Gastroesophageal sphincter (tissue), 3 donors: ENCODE data around the gene LGALS4.
"Not testable (repeated sequence)": the region's sequence is repeated elsewhere in the genome, so short reads cannot be mapped to it uniquely, and the experiment has no call there.

Source experiments
- EP300 ChIP-seq: sonication (generic); formaldehyde crosslinking; IDR thresholded peaks from one replicate; pipeline ENCODE4 v1.6.1; 2017; ENCODE audit warnings: antibody characterized with exemption, mild to moderate bottlenecking
- POLR2A ChIP-seq, 2 donors: fragments of 450-650 bp; IDR thresholded peaks; one replicate each; pipeline ENCODE4 v1.6.1; 2017; ENCODE audit warnings: antibody characterized with exemption in 2 of 2, mild to moderate bottlenecking in 2 of 2, moderate library complexity in 1 of 2
- POLR2AphosphoS5 ChIP-seq: sonication (generic); formaldehyde crosslinking; IDR thresholded peaks from one replicate; pipeline ENCODE4 v1.6.1; 2017; ENCODE audit warnings: antibody characterized with exemption
- TF ChIP-seq, protein P1 (sequence below), 4 experiments: fragments of 200-600 bp in 2 of 4; fragments of 450-650 bp in 2 of 4; sonication (generic) in 1 of 4; IDR thresholded peaks; one replicate each; pipeline ENCODE4 v1.5.1; 2017 to 2019; ENCODE audit warnings: antibody characterized with exemption in 4 of 4, mild to moderate bottlenecking in 2 of 4, moderate library complexity in 2 of 4

DNA sequence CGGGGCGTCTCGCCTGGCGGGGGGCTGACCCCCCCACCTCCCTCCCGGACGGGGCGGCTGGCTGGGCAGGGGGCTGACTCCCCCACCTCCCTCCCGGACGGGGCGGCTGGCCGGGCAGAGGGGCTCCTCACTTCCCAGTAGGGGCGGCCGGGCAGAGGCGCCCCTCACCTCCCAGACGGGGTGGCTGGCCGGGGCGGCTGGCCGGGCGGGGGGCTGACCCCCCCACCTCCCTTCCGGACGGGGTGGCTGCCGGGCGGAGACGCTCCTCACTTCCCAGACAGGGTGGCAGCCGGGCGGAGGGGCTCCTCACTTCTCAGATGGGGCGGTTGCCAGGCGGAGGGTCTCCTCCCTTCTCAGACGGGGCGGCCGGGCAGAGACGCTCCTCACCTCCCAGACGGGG is 15.0 kb downstream of the LGALS4 start:
- TF ChIP-seq, protein P1, sequence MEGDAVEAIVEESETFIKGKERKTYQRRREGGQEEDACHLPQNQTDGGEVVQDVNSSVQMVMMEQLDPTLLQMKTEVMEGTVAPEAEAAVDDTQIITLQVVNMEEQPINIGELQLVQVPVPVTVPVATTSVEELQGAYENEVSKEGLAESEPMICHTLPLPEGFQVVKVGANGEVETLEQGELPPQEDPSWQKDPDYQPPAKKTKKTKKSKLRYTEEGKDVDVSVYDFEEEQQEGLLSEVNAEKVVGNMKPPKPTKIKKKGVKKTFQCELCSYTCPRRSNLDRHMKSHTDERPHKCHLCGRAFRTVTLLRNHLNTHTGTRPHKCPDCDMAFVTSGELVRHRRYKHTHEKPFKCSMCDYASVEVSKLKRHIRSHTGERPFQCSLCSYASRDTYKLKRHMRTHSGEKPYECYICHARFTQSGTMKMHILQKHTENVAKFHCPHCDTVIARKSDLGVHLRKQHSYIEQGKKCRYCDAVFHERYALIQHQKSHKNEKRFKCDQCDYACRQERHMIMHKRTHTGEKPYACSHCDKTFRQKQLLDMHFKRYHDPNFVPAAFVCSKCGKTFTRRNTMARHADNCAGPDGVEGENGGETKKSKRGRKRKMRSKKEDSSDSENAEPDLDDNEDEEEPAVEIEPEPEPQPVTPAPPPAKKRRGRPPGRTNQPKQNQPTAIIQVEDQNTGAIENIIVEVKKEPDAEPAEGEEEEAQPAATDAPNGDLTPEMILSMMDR (IDR thresholded peaks at IDR 0.05) = not testable (repeated sequence)
- TF ChIP-seq POLR2A (IDR thresholded peaks at IDR 0.05); EP300; POLR2AphosphoS5: not testable (repeated sequence)
